Upper lobe of right lung (tissue), 1 donor: ENCODE data around the gene BACH2. TPM values are rescaled to one million over a fixed set of nuclear protein-coding genes. Genes with fewer than 3 reads are reported as not detected.
"Not testable (repeated sequence)": the region's sequence is repeated elsewhere in the genome, so short reads cannot be mapped to it uniquely, and the experiment has no call there.

Experiments used
- ATAC-seq: fragments of 200-7000 bp; cut with Tn5 transposase; one replicate; pipeline ENCODE4 v1.9.1; 2020; ENCODE audit warnings: mild to moderate bottlenecking, moderate library complexity
- DNase-seq: peaks from one replicate; pipeline ENCODE4 v3.0.0-alpha.2; 2020
- H3K27ac ChIP-seq: fragments of 200-600 bp; one replicate; pipeline ENCODE4 v1.8.0; 2022
- H3K27me3 ChIP-seq: fragments of 200-600 bp; one replicate; pipeline ENCODE4 v1.8.0; 2022; ENCODE audit warnings: mild to moderate bottlenecking
- H3K36me3 ChIP-seq: fragments of 200-600 bp; one replicate; pipeline ENCODE4 v1.8.0; 2022
- H3K4me1 ChIP-seq: fragments of 200-600 bp; one replicate; pipeline ENCODE4 v1.8.0; 2022
- H3K4me3 ChIP-seq: fragments of 200-600 bp; one replicate; pipeline ENCODE4 v1.8.0; 2022; ENCODE audit warnings: mild to moderate bottlenecking
- H3K9me3 ChIP-seq: fragments of 200-600 bp; one replicate; pipeline ENCODE4 v1.8.0; 2022
- CTCF ChIP-seq: fragments of 200-600 bp; IDR thresholded peaks from one replicate; pipeline ENCODE4 v1.8.0; 2022; ENCODE audit warnings: antibody characterized with exemption
- intact Hi-C: fragments of 100-400 bp; cut with DNase I; formaldehyde crosslinking; loops from one replicate; pipeline ENCODE4 v1.11.0; 2022
- total RNA-seq: library from RNA; stranded (reverse); fragmentation: NEBNext Ultra II Directional; extraction: Animal tissue kit (Norgen Biotek cat#: 25700); gene quantifications from one replicate; pipeline ENCODE4 v1.2.1, GENCODE V29; 2021
- donor health status: DM: no; HTN: yes; CAD: no; lungs with severe emphysema.

Gene BACH2
- total RNA-seq, 1 donor from 2014 or later = 4.9 TPM

DNA sequence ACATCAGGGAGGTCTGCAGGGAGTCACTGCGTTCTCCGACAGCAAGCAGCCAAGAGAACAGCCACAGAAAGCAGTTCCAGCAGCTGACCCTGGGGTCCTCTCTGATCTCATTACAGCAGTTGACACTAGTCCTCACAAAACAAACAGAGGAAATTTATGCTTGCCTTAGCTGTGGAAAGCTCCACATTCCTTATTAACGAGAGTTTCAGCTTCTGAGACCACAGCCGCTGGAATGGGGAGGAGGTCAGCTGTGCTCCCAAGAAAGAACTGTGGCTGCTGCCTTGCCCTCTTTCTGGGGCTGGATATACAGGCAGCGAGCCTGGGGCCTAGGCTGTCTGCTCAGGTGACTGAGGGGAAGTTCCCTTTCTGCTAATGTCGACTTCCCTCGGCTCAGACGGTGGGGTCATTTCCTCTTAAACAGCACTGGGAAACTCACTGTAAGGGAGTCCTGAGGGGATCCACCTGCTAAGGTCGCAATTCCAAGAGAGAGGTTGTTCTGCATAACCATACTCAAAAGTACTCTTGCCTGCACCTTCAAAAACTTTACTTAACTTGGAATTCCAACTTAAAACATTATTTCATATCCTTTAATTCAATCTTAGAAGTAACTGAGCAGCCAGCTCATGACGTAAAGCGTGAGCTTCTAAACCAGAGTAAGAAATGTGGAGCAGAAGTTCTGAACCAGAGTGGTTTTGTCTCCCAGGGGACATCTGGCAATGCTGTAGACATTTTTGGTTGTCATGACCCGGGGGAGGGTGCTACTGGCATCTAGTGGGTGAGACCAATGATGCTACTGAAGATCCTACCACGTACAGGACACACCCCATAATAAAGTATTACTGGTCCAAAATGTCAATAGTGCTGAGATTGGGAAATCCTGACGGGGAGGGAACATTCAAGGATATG, 80.3 kb downstream of the BACH2 start:
- intact Hi-C loops = no loop called here
- Histone ChIP-seq H3K27me3 (no peaks in the 10 kb centered on the region), H3K4me3 (no peak overlapping the region), H3K27ac (peak overlapping the region; percentile 37), H3K36me3 (no peaks in the 10 kb centered on the region), H3K9me3 (no peaks in the 10 kb centered on the region), H3K4me1 (peaks cover 30% of the 10 kb centered on the region)
- ATAC-seq (peak; percentile 5), DNase-seq (no peak)
- no peak for TF ChIP-seq CTCF

- DNase-seq = no peak
- H3K4me1 ChIP-seq = peaks cover 35% of the 10 kb centered on the region
These were observed 81.7 kb downstream of the BACH2 start for GRCh38 chr6:90214966-90215365.

DNA sequence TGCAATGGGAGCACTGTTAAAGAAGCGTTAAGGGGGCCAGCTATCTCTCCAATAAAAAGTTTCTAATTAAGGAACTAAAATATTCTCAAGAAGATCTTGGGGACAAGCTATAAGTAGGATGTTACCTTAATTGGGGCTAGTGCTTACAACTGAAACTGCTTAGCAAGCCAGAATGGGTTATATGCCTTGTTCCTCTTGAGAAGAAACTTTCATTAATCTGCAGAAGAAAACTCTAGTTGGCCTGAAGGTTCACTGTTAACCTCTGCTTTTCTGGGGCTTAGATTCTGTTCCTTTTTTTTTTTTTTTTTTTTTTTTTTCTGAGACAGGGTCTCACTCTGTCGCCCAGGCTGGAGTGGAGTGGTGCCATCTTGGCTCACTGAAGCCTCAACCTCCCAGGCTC, 82.2 kb downstream of the BACH2 start:
- intact Hi-C loops = no loop called here
- Histone ChIP-seq H3K4me3 (no peak overlapping the region), H3K36me3 (no peaks in the 10 kb centered on the region), H3K27ac (no peak overlapping the region), H3K27me3 (no peaks in the 10 kb centered on the region), H3K4me1 (peaks cover 35% of the 10 kb centered on the region), H3K9me3 (no peaks in the 10 kb centered on the region)
- no peak for DNase-seq
- TF ChIP-seq CTCF = no peak
- no peak for ATAC-seq

More at GRCh38 chr6:90214966-90215365, 81.7 kb downstream of the BACH2 start:
- no peaks in the 10 kb centered on the region for H3K27me3 ChIP-seq
- TF ChIP-seq CTCF = no peak
- H3K9me3 ChIP-seq = no peaks in the 10 kb centered on the region
- no peaks in the 10 kb centered on the region for H3K36me3 ChIP-seq
- H3K27ac ChIP-seq = no peak overlapping the region
- H3K4me3 ChIP-seq = no peak overlapping the region
- no peak for ATAC-seq
- intact Hi-C loops = no loop called here

DNA sequence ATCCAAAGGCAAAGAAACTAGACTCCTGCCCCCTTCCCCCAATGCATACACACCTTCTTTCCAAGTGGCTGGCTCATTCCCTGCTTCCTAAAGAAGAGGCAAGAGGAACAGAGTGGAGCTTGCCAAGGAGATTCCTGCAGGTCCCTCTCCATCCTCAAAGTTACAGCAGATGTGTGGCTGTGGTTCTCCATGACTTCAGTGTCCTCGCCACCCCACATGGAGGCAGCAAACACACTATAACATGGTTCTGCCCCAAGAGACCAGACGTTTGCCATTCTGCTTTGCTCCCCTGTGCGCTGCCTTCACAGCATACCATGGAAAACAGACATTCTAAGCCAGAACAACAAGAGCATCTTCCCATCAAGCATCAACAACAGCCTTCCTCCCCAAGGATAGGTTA, 84.4 kb downstream of the BACH2 start:
- no peak for DNase-seq
- Histone ChIP-seq H3K9me3 (no peaks in the 10 kb centered on the region), H3K4me1 (peaks cover 18% of the 10 kb centered on the region), H3K27ac (no peak overlapping the region), H3K36me3 (no peaks in the 10 kb centered on the region), H3K27me3 (no peaks in the 10 kb centered on the region), H3K4me3 (no peak overlapping the region)
- ATAC-seq = no peak
- intact Hi-C loops = no loop called here
- no peak for TF ChIP-seq CTCF

GRCh38 chr6:90209527-90209926, 87.1 kb downstream of the BACH2 start:
- no peak overlapping the region for H3K27ac ChIP-seq
- peak; percentile 43 for ATAC-seq

GRCh38 chr6:90208690-90209089, 88.0 kb downstream of the BACH2 start:
- intact Hi-C loops = not testable (repeated sequence)

More at GRCh38 chr6:90209527-90209926, 87.1 kb downstream of the BACH2 start:
- no peaks in the 10 kb centered on the region for H3K36me3 ChIP-seq
- H3K27me3 ChIP-seq = no peaks in the 10 kb centered on the region
- TF ChIP-seq CTCF = no peak
- no peak overlapping the region for H3K4me3 ChIP-seq
- intact Hi-C loops = no loop called here
- H3K4me1 ChIP-seq = peaks cover 5% of the 10 kb centered on the region
- no peak for DNase-seq
- no peaks in the 10 kb centered on the region for H3K9me3 ChIP-seq

More at GRCh38 chr6:90208690-90209089, 88.0 kb downstream of the BACH2 start:
- H3K27me3 ChIP-seq, DNase-seq, H3K27ac ChIP-seq, H3K4me3 ChIP-seq, H3K36me3 ChIP-seq, H3K9me3 ChIP-seq, H3K4me1 ChIP-seq, ATAC-seq: not testable (repeated sequence)
